ENCODE data around the gene OPRL1.

The OPRL1 gene

DNA sequence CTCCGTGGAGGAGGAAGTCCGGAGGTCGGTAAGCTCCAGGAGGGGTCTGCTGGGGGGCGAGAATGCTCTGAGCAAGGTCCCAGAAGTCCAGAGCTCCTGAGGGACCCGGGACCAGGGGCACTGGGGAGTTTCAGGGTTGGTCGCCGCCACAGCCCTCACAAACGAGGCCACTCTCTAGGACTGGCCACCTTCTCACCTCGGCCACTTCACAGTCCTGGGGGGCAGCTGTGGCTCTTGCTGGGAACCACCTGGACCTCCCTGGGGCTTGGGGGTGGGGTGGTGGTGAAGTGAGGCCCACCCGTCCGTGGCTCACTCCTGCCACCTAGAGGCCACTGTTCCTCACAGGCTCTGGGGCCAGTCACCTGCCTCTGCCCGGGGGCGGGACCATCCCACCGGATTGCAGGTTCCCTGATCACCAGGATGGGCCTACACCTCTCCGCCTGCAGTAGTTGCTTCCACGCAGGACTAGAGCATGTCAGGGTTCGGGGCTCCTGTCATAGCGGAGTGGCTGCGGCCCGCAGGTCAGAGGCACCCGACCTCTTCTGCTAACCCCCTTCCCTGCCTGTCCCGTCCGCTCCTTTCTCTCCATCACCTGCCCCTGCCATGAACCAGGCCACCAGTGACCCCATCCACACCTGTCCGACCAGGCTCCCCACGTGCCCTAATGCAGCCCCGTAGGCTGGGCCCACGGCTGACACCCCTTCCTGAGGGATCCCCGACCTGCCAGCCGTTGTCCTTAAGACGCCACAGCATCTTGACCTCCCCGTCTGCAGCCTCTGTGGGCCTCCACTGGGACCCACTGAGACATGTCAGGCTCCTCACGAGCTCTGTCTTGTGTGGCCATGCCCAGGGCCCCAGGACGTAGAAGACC, 22.0 kb upstream of the OPRL1 start (continued):
- TF ChIP-seq, protein P1, sequence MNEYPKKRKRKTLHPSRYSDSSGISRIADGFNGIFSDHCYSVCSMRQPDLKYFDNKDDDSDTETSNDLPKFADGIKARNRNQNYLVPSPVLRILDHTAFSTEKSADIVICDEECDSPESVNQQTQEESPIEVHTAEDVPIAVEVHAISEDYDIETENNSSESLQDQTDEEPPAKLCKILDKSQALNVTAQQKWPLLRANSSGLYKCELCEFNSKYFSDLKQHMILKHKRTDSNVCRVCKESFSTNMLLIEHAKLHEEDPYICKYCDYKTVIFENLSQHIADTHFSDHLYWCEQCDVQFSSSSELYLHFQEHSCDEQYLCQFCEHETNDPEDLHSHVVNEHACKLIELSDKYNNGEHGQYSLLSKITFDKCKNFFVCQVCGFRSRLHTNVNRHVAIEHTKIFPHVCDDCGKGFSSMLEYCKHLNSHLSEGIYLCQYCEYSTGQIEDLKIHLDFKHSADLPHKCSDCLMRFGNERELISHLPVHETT (tag by site-specific recombination; IDR thresholded peaks at IDR 0.05): no peak
- TF ChIP-seq ZNF335 (tag by site-specific recombination; conservative IDR thresholded peaks at IDR 0.05): no peak
- TF ChIP-seq, protein P2, sequence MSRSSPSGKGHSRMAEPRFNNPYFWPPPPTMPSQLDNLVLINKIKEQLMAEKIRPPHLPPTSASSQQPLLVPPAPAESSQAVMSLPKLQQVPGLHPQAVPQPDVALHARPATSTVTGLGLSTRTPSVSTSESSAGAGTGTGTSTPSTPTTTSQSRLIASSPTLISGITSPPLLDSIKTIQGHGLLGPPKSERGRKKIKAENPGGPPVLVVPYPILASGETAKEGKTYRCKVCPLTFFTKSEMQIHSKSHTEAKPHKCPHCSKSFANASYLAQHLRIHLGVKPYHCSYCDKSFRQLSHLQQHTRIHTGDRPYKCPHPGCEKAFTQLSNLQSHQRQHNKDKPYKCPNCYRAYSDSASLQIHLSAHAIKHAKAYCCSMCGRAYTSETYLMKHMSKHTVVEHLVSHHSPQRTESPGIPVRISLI (tag by site-specific recombination; IDR thresholded peaks at IDR 0.05): no peak
- no peak for TF ChIP-seq TCF7L2 (IDR thresholded peaks at IDR 0.05; ENCODE audit: borderline replicate concordance, low read depth, low read length)
- no peak for TF ChIP-seq ZNF501 (tag by site-specific recombination; IDR thresholded peaks at IDR 0.05)
- no peak for TF ChIP-seq ZFP3 (tag by site-specific recombination; IDR thresholded peaks at IDR 0.05; ENCODE audit: low read depth)
- 0 out of 2 replicates have a peak, but pooled peaks have one; percentile 39 for TF ChIP-seq SP7 (tag by site-specific recombination; IDR thresholded peaks at IDR 0.05)
- TF ChIP-seq PBX3 (CRISPR knock-in tag; IDR thresholded peaks at IDR 0.05): no peak
- no peak for TF ChIP-seq ZNF747 (tag by site-specific recombination; IDR thresholded peaks at IDR 0.05)
- TF ChIP-seq ZSCAN23 (tag by site-specific recombination; IDR thresholded peaks at IDR 0.05): no peak
- TF ChIP-seq ZNF37A (tag by site-specific recombination; IDR thresholded peaks at IDR 0.05): no peak
- TF ChIP-seq ZNF473 (tag by site-specific recombination; IDR thresholded peaks at IDR 0.05): no peak
- no peak for TF ChIP-seq ZNF132 (tag by site-specific recombination; IDR thresholded peaks at IDR 0.05; ENCODE audit: borderline replicate concordance)
- no peak for TF ChIP-seq KLF7 (tag by site-specific recombination; IDR thresholded peaks at IDR 0.05; ENCODE audit: borderline replicate concordance)
- TF ChIP-seq SP3 (tag by site-specific recombination; IDR thresholded peaks at IDR 0.05): peak; percentile 45; the same call in 1 of the 2 replicates
- no peak for TF ChIP-seq MYNN (tag by site-specific recombination; IDR thresholded peaks at IDR 0.05; ENCODE audit: borderline replicate concordance)
- TF ChIP-seq ZNF426 (tag by site-specific recombination; IDR thresholded peaks at IDR 0.05): no peak
- TF ChIP-seq ZNF266 (tag by site-specific recombination; IDR thresholded peaks at IDR 0.05; ENCODE audit: low read depth): no peak
- peak; percentile 75 for TF ChIP-seq EGR2 (tag by site-specific recombination; IDR thresholded peaks at IDR 0.05; ENCODE audit: low read depth)
- no peak for TF ChIP-seq REPIN1 (tag by site-specific recombination; IDR thresholded peaks at IDR 0.05; ENCODE audit: low read depth)
- no peak for TF ChIP-seq ZNF664 (tag by site-specific recombination; IDR thresholded peaks at IDR 0.05)
- TF ChIP-seq ZNF184 (tag by site-specific recombination; IDR thresholded peaks at IDR 0.05): no peak
- TF ChIP-seq IKZF3 (tag by site-specific recombination; IDR thresholded peaks at IDR 0.05): no peak
- TF ChIP-seq ZNF654 (tag by site-specific recombination; IDR thresholded peaks at IDR 0.05; ENCODE audit: low read depth): peak; percentile 90
- no peak for TF ChIP-seq ZFP37 (tag by site-specific recombination; IDR thresholded peaks at IDR 0.05)
- TF ChIP-seq GLIS2 (tag by site-specific recombination; IDR thresholded peaks at IDR 0.05): peak; percentile 96
- TF ChIP-seq ZNF157 (tag by site-specific recombination; IDR thresholded peaks at IDR 0.05): no peak
- TF ChIP-seq ZNF596 (tag by site-specific recombination; IDR thresholded peaks at IDR 0.05): no peak
- TF ChIP-seq ZNF239 (tag by site-specific recombination; IDR thresholded peaks at IDR 0.05): no peak
- peak; percentile 71 for TF ChIP-seq KLF9 (tag by site-specific recombination; IDR thresholded peaks at IDR 0.05; ENCODE audit: low read depth)
- TF ChIP-seq ZNF623 (tag by site-specific recombination; IDR thresholded peaks at IDR 0.05): no peak
- no peak for TF ChIP-seq ZNF768 (tag by site-specific recombination; IDR thresholded peaks at IDR 0.05)
- TF ChIP-seq GLI2 (tag by site-specific recombination; IDR thresholded peaks at IDR 0.05; ENCODE audit: borderline replicate concordance, low read depth): no peak
- TF ChIP-seq CTCF (tag by site-specific recombination; IDR thresholded peaks at IDR 0.05): peak; percentile 93
- peak; percentile 39; the same call in 1 of the 2 replicates for TF ChIP-seq ZNF692 (tag by site-specific recombination; IDR thresholded peaks at IDR 0.05)

All from HEK293 (cell line).